SK-N-SH (cell line): ENCODE data around the gene SNTG2. TPM values are rescaled to one million over a fixed set of nuclear protein-coding genes. Genes with fewer than 3 reads are reported as not detected.

Experiments
- CTCF ChIA-PET: fragments of 300-600, 350-600 bp; formaldehyde crosslinking; extraction: SDS; loops from one replicate; lab custom pipeline; 2021; lab: Yijun Ruan, JAX
- POLR2A ChIA-PET: fragments of 350-600 bp; sonication (Branson Sonifier 250); formaldehyde crosslinking; extraction: SDS; loops from one replicate; lab custom pipeline; 2020; ENCODE audit warnings: antibody characterized with exemption, inconsistent platforms; lab: Yijun Ruan, JAX
- DNase-seq: peaks from one replicate; pipeline ENCODE4 v3.0.0; 2012
- H2AFZ ChIP-seq: fragments of 200-600 bp; sonication (generic); 2 replicates; pipeline ENCODE4 v1.8.1; 2016; ENCODE audit warnings: antibody characterized with exemption, mild to moderate bottlenecking, low read depth
- H3F3A ChIP-seq: fragments of 200-600 bp; sonication (generic); replicated peaks from 2 replicates; pipeline ENCODE3; 2016; ENCODE audit warnings: antibody characterized with exemption, mild to moderate bottlenecking; ENCODE audit not compliant: insufficient read depth
- H3K27ac ChIP-seq, 2 experiments: fragments of 200-500 bp in 1 of 2; fragments of 200-600 bp in 1 of 2; sonication (Bioruptor generic) in 1 of 2; sonication (generic), shearing (Covaris generic) in 1 of 2; 2 replicates each; pipeline versions ENCODE4 v1.5.1 to v1.6.1; 2014 to 2016; ENCODE audit warnings: low read depth in 2 of 2, inconsistent platforms in 1 of 2, low read length in 1 of 2, mild to moderate bottlenecking in 1 of 2, mixed read lengths in 1 of 2
- H3K27me3 ChIP-seq: fragments of 200-600 bp; sonication (generic), shearing (Covaris generic); 2 replicates; pipeline ENCODE4 v1.6.1; 2016; ENCODE audit warnings: mixed run types; ENCODE audit not compliant: insufficient read depth
- H3K36me3 ChIP-seq, 2 experiments: fragments of 200-500 bp in 1 of 2; fragments of 200-600 bp in 1 of 2; sonication (Bioruptor generic) in 1 of 2; sonication (generic) in 1 of 2; replicated peaks in 1 of 2; 2 replicates each; pipeline versions ENCODE3 to v1.5.1; 2014 to 2016; ENCODE audit warnings: low read length in 1 of 2, mild to moderate bottlenecking in 1 of 2; ENCODE audit not compliant: insufficient read depth in 2 of 2, control insufficient read depth in 1 of 2
- H3K4me1 ChIP-seq, 2 experiments: fragments of 200-500 bp in 1 of 2; fragments of 200-600 bp in 1 of 2; sonication (Bioruptor generic) in 1 of 2; sonication (generic), shearing (Covaris generic) in 1 of 2; 2 replicates each; pipeline versions ENCODE4 v1.5.1 to v1.6.1; 2014 to 2016; ENCODE audit warnings: low read depth in 1 of 2, low read length in 1 of 2, mixed run types in 1 of 2; ENCODE audit not compliant: insufficient read depth in 2 of 2, control insufficient read depth in 1 of 2
- H3K4me2 ChIP-seq: fragments of 200-600 bp; sonication (generic), shearing (Covaris generic); 2 replicates; pipeline ENCODE4 v1.6.1; 2017; ENCODE audit warnings: mixed run types
- H3K4me3 ChIP-seq, 2 experiments: fragments of 200-500 bp in 1 of 2; fragments of 200-600 bp in 1 of 2; sonication (Bioruptor generic) in 1 of 2; sonication (generic), shearing (Covaris generic) in 1 of 2; 2 replicates each; pipeline versions ENCODE4 v1.5.1 to v1.8.1; 2014 to 2016; ENCODE audit warnings: low read depth in 2 of 2, inconsistent platforms in 1 of 2, low read length in 1 of 2, mild to moderate bottlenecking in 1 of 2, mixed read lengths in 1 of 2, moderate library complexity in 1 of 2
- H3K79me2 ChIP-seq: fragments of 200-600 bp; sonication (generic); 2 replicates; pipeline ENCODE4 v1.8.1; 2017; ENCODE audit warnings: mild to moderate bottlenecking; ENCODE audit not compliant: insufficient read depth
- H3K9ac ChIP-seq: fragments of 200-600 bp; sonication (generic); 2 replicates; pipeline ENCODE4 v1.6.1; 2017; ENCODE audit warnings: mixed run types
- H3K9me2 ChIP-seq: fragments of 200-600 bp; sonication (generic); 2 replicates; pipeline ENCODE4 v1.6.1; 2017; ENCODE audit warnings: mixed run types
- H3K9me3 ChIP-seq: fragments of 200-600 bp; sonication (generic); 2 replicates; pipeline ENCODE4 v1.6.1; 2017; ENCODE audit warnings: mixed run types, mild to moderate bottlenecking, moderate library complexity
- H4K20me1 ChIP-seq: fragments of 200-600 bp; sonication (generic); 2 replicates; pipeline ENCODE4 v1.6.1; 2017; ENCODE audit warnings: mild to moderate bottlenecking, mixed run types; ENCODE audit not compliant: insufficient read depth
- ELF1 ChIP-seq: IDR thresholded peaks from 2 replicates; pipeline ENCODE4 v1.4.0; 2012
- FOXJ3 ChIP-seq: sonication (generic); formaldehyde crosslinking; IDR thresholded peaks from 2 replicates; pipeline ENCODE4 v1.5.1; 2020; ENCODE audit warnings: mild to moderate bottlenecking, missing genetic modification reagents
- FOXM1 ChIP-seq: IDR thresholded peaks from 2 replicates; pipeline ENCODE4 v1.4.0; 2012; ENCODE audit warnings: low read depth, mild to moderate bottlenecking
- GATA2 ChIP-seq: sonication (generic); formaldehyde crosslinking; IDR thresholded peaks from 2 replicates; pipeline ENCODE4 v1.5.0; 2020; ENCODE audit warnings: mild to moderate bottlenecking, missing genetic modification reagents
- IRF3 ChIP-seq: fragments of 150-350 bp; IDR thresholded peaks from 2 replicates; pipeline ENCODE4 v1.6.1; 2016; ENCODE audit warnings: mild to moderate bottlenecking, low read depth, low read length
- MEF2A ChIP-seq: IDR thresholded peaks from 2 replicates; pipeline ENCODE4 v1.4.0; 2012; ENCODE audit warnings: low read depth, borderline replicate concordance
- NFIC ChIP-seq: IDR thresholded peaks from 2 replicates; pipeline ENCODE4 v1.4.0; 2012; ENCODE audit warnings: borderline replicate concordance
- NRF1 ChIP-seq: IDR thresholded peaks from 2 replicates; pipeline ENCODE4 v1.6.1; 2012; ENCODE audit warnings: low read depth, mild to moderate bottlenecking, low read length
- PBX3 ChIP-seq: IDR thresholded peaks from 2 replicates; pipeline ENCODE4; 2012
- POLR2AphosphoS5 ChIP-seq: IDR thresholded peaks from 2 replicates; pipeline ENCODE4 v1.6.1; 2012; ENCODE audit warnings: low read depth, low read length
- REST ChIP-seq: IDR thresholded peaks from 2 replicates; pipeline ENCODE4 v1.6.1; 2012; ENCODE audit warnings: mild to moderate bottlenecking, low read depth, low read length, moderate library complexity
- RFX5 ChIP-seq: IDR thresholded peaks from 2 replicates; pipeline ENCODE4 v1.6.1; 2012; ENCODE audit warnings: mild to moderate bottlenecking, improper control_type of control experiment, low read length
- RXRA ChIP-seq: IDR thresholded peaks from 2 replicates; pipeline ENCODE4 v1.4.0; 2012; ENCODE audit warnings: low read depth, mild to moderate bottlenecking, borderline replicate concordance
- SIN3A ChIP-seq: IDR thresholded peaks from 2 replicates; pipeline ENCODE4 v1.6.1; 2012; ENCODE audit warnings: low read depth, mild to moderate bottlenecking, low read length, moderate library complexity, borderline replicate concordance
- TEAD4 ChIP-seq: IDR thresholded peaks from 2 replicates; pipeline ENCODE4 v1.4.0; 2012; ENCODE audit warnings: mild to moderate bottlenecking, borderline replicate concordance; ENCODE audit not compliant: insufficient read depth
- YY1 ChIP-seq: IDR thresholded peaks from 2 replicates; pipeline ENCODE4 v1.4.0; 2012; ENCODE audit warnings: low read depth, mild to moderate bottlenecking
- WGBS: methylation state at CpG from one replicate; pipeline ENCODE4 v1.1.6; 2017; ENCODE audit warnings: low lambda C conversion rate; 5-methylcytosine and 5-hydroxymethylcytosine counted together
- polyA plus RNA-seq, 3 experiments: library from polyadenylated mRNA; depleted of rRNA; stranded (reverse); fragments of >200 nt; gene quantifications; 2 replicates each; pipeline ENCODE4 v1.2.3, GENCODE V29; 2012
- TF ChIP-seq, protein P1 (sequence below): fragments of 150-350 bp; IDR thresholded peaks from 2 replicates; pipeline ENCODE4 v1.6.1; 2017; ENCODE audit warnings: antibody characterized with exemption, low read length, low read depth, borderline replicate concordance
- TF ChIP-seq, protein P2 (sequence below): fragments of 200-600 bp; sonication (generic); IDR thresholded peaks from 2 replicates; pipeline ENCODE4 v1.6.1; 2017; ENCODE audit warnings: antibody characterized with exemption, mild to moderate bottlenecking, moderate library complexity
- TF ChIP-seq, protein P3 (sequence below): IDR thresholded peaks from 2 replicates; pipeline ENCODE4 v1.4.0; 2012; ENCODE audit warnings: low read depth, borderline replicate concordance
- TF ChIP-seq, protein P4 (sequence below): IDR thresholded peaks from 2 replicates; pipeline ENCODE4 v1.4.0; 2012; ENCODE audit warnings: low read depth

SNTG2 gene
- polyA plus RNA-seq, 1 of the 3 experiments (the other 2 are of a cell fraction), result not detected

DNA sequence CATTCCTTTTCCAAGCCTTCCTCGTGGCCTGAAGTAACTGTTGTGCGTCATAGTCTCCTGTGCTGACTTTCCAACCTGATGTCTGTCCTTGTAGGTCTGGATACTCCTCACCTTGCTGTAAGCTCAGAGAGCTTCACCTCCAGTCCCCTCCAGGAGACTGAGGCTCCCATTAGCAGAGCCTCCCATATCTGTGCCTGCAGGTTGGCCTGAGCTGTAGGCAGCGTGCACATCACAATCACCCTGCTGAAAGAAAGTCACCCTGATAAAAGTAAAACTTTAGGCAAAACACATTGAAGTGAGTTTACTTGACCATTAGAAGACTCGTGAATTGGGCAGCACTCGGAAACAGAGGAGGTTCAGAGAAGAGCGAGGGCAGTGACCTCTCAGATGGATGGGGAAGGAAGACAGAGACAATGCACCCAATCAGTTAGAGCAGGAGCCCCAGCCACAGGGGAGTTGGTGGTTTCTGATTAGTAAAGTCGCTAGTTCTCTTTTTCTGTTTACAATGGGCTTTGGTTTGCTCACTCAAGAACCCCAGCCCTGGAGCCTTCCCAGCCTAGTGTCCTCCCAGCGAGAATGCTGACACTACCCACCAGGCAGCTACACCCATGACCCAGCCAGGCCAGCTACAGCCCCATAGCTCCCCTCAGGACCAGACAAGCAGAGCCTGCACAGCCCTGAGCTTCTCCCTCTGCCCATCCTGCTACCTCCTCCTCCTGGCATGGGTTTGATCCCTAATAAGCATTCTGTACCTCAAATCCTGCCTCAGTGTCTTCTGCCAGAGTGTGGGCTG lies 450.5 kb downstream of the SNTG2 start:
- Histone ChIP-seq H3K9me2 (no peaks in the 10 kb centered on the region), H3K27ac (no peak overlapping the region), H3F3A (no peaks in the 10 kb centered on the region), H3K79me2 (no peaks in the 10 kb centered on the region), H3K4me3 (no peak overlapping the region), H2AFZ (no peak overlapping the region), H4K20me1 (no peaks in the 10 kb centered on the region), H3K27me3 (no peaks in the 10 kb centered on the region), H3K36me3 (no peaks in the 10 kb centered on the region), H3K9ac (no peak overlapping the region), H3K4me1 (no peaks in the 10 kb centered on the region; a peak in 1 of 4 replicates), H3K9me3 (no peaks in the 10 kb centered on the region), H3K4me2 (no peak overlapping the region)
- DNase-seq, result no peak
- no peak for TF ChIP-seq RXRA
- no peak for TF ChIP-seq FOXM1
- TF ChIP-seq FOXJ3 (CRISPR knock-in tag), result no peak
- TF ChIP-seq, protein P1, sequence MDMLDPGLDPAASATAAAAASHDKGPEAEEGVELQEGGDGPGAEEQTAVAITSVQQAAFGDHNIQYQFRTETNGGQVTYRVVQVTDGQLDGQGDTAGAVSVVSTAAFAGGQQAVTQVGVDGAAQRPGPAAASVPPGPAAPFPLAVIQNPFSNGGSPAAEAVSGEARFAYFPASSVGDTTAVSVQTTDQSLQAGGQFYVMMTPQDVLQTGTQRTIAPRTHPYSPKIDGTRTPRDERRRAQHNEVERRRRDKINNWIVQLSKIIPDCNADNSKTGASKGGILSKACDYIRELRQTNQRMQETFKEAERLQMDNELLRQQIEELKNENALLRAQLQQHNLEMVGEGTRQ, result no peak
- no peak for TF ChIP-seq SIN3A
- TF ChIP-seq PBX3, result no peak
- TF ChIP-seq, protein P2, sequence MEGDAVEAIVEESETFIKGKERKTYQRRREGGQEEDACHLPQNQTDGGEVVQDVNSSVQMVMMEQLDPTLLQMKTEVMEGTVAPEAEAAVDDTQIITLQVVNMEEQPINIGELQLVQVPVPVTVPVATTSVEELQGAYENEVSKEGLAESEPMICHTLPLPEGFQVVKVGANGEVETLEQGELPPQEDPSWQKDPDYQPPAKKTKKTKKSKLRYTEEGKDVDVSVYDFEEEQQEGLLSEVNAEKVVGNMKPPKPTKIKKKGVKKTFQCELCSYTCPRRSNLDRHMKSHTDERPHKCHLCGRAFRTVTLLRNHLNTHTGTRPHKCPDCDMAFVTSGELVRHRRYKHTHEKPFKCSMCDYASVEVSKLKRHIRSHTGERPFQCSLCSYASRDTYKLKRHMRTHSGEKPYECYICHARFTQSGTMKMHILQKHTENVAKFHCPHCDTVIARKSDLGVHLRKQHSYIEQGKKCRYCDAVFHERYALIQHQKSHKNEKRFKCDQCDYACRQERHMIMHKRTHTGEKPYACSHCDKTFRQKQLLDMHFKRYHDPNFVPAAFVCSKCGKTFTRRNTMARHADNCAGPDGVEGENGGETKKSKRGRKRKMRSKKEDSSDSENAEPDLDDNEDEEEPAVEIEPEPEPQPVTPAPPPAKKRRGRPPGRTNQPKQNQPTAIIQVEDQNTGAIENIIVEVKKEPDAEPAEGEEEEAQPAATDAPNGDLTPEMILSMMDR, result no peak
- TF ChIP-seq, protein P3, sequence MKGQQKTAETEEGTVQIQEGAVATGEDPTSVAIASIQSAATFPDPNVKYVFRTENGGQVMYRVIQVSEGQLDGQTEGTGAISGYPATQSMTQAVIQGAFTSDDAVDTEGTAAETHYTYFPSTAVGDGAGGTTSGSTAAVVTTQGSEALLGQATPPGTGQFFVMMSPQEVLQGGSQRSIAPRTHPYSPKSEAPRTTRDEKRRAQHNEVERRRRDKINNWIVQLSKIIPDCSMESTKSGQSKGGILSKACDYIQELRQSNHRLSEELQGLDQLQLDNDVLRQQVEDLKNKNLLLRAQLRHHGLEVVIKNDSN, result no peak
- TF ChIP-seq, protein P4, sequence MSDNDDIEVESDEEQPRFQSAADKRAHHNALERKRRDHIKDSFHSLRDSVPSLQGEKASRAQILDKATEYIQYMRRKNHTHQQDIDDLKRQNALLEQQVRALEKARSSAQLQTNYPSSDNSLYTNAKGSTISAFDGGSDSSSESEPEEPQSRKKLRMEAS, result no peak
- TF ChIP-seq YY1, result no peak
- no peak for TF ChIP-seq IRF3
- TF ChIP-seq REST, result no peak
- no peak for TF ChIP-seq ELF1
- TF ChIP-seq NRF1, result no peak
- TF ChIP-seq RFX5, result no peak
- no peak for TF ChIP-seq NFIC
- TF ChIP-seq POLR2AphosphoS5, result no peak
- no peak for TF ChIP-seq TEAD4
- no peak for TF ChIP-seq MEF2A
- no peak for TF ChIP-seq GATA2 (CRISPR knock-in tag)
- 26% methylated on average over 8 of the region's 8 CpGs for WGBS
- ChIA-PET CTCF (no interaction called here), POLR2A (no interaction called here)
